IPS-20b (cell line): ENCODE measurements around the gene ADNP.
"Not testable (repeated sequence)": the region's sequence is repeated elsewhere in the genome, so short reads cannot be mapped to it uniquely, and the experiment has no call there.

ENCODE experiments used
- H3K27ac ChIP-seq: one replicate; pipeline ENCODE4 v1.5.1; 2013; ENCODE audit warnings: low read length
- H3K27me3 ChIP-seq: 2 replicates; pipeline ENCODE4 v1.6.1; 2013; ENCODE audit warnings: mild to moderate bottlenecking, low read length, inconsistent platforms; ENCODE audit not compliant: insufficient read depth
- H3K36me3 ChIP-seq: 2 replicates; pipeline ENCODE4 v1.6.1; 2013; ENCODE audit warnings: low read depth, mild to moderate bottlenecking, inconsistent platforms, low read length, moderate library complexity; ENCODE audit not compliant: insufficient read depth
- H3K4me1 ChIP-seq: 2 replicates; pipeline ENCODE4 v1.6.1; 2013; ENCODE audit warnings: mild to moderate bottlenecking, control low read depth, inconsistent platforms, low read length, moderate library complexity; ENCODE audit not compliant: insufficient read depth
- H3K4me3 ChIP-seq: 2 replicates; pipeline ENCODE4 v1.5.1; 2013; ENCODE audit warnings: mild to moderate bottlenecking, low read length, inconsistent platforms
- H3K9ac ChIP-seq: 2 replicates; pipeline ENCODE4 v1.6.1; 2013; ENCODE audit warnings: low read depth, mild to moderate bottlenecking, inconsistent platforms, low read length, moderate library complexity
- H3K9me3 ChIP-seq: 2 replicates; pipeline ENCODE4 v1.6.1; 2013; ENCODE audit warnings: mild to moderate bottlenecking, low read depth, low read length, inconsistent platforms; ENCODE audit not compliant: insufficient read depth

The ADNP gene

GRCh38 chr20:50895111-50895830, 36.0 kb downstream of the ADNP start:
- H3K36me3 ChIP-seq: peaks cover 99% of the 10 kb centered on the region
- H3K9ac ChIP-seq: no peak overlapping the region
- H3K4me1 ChIP-seq: no peaks in the 10 kb centered on the region
- H3K9me3 ChIP-seq: no peaks in the 10 kb centered on the region
- H3K27ac ChIP-seq: no peak overlapping the region
- H3K4me3 ChIP-seq: no peak overlapping the region
- H3K27me3 ChIP-seq: no peaks in the 10 kb centered on the region

GRCh38 chr20:50893620-50894019, 37.6 kb downstream of the ADNP start:
- Histone ChIP-seq H3K36me3 (peaks cover 99% of the 10 kb centered on the region), H3K27ac (no peak overlapping the region), H3K9me3 (no peaks in the 10 kb centered on the region)

DNA sequence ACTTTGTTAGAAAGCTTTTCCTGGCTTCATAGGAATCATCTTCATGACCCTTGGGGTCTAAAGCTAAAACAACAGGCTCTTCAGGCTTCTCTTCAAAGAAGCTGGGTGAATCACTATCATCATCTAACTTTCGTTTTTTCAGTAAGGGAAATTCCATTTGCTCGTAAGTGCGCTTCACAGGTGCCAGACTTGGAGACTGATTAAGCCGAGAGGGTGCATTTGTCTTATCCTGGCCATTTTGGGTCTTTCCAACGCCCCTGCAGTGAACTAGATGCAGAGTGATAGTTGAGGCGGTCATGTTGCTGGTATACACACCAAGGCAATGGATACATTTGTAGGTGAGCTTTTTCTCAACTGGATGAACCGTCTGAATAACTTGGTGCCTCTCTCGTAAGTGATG, 38.8 kb downstream of the ADNP start:
- H3K9ac ChIP-seq: no peak overlapping the region
- H3K4me1 ChIP-seq: no peaks in the 10 kb centered on the region
- no peaks in the 10 kb centered on the region for H3K27me3 ChIP-seq
- H3K36me3 ChIP-seq: peaks cover 91% of the 10 kb centered on the region
- H3K9me3 ChIP-seq: no peaks in the 10 kb centered on the region
- no peak overlapping the region for H3K4me3 ChIP-seq
- no peak overlapping the region for H3K27ac ChIP-seq

More at GRCh38 chr20:50893620-50894019, 37.6 kb downstream of the ADNP start:
- no peaks in the 10 kb centered on the region for H3K4me1 ChIP-seq
- no peak overlapping the region for H3K4me3 ChIP-seq
- H3K27me3 ChIP-seq: no peaks in the 10 kb centered on the region
- no peak overlapping the region for H3K9ac ChIP-seq

DNA sequence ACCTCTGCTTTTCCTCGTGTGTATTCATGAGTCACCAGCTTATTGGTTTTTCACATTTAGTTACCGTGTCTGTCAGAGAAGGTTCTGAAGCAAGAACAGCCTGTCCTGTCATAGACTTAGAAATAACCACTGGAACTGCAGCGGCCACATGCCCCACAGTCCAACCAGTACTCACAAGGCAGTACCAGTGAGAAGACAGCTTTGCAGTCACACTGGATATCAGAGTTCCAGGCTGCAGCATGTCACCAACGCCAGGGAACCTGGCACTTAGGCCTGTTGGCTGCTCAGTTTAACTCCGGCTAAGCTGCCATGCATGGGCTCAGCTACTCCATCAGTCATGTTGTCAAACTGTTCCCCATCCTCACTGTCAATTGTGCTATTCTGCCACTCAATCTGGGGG, 40.1 kb downstream of the ADNP start:
- no peak overlapping the region for H3K4me3 ChIP-seq
- no peaks in the 10 kb centered on the region for H3K4me1 ChIP-seq
- H3K36me3 ChIP-seq: peaks cover 79% of the 10 kb centered on the region
- no peak overlapping the region for H3K9ac ChIP-seq
- no peak overlapping the region for H3K27ac ChIP-seq
- H3K9me3 ChIP-seq: no peaks in the 10 kb centered on the region
- H3K27me3 ChIP-seq: no peaks in the 10 kb centered on the region

GRCh38 chr20:50887576-50887975, 43.7 kb downstream of the ADNP start:
- Histone ChIP-seq H3K4me3 (no peak overlapping the region), H3K9me3 (no peaks in the 10 kb centered on the region), H3K27me3 (no peaks in the 10 kb centered on the region), H3K27ac (no peak overlapping the region), H3K4me1 (no peaks in the 10 kb centered on the region), H3K36me3 (peaks cover 44% of the 10 kb centered on the region), H3K9ac (no peak overlapping the region)

- Histone ChIP-seq H3K27ac (no peak overlapping the region), H3K27me3 (no peaks in the 10 kb centered on the region), H3K36me3 (peaks cover 31% of the 10 kb centered on the region), H3K9me3 (no peaks in the 10 kb centered on the region), H3K9ac (no peak overlapping the region), H3K4me3 (no peak overlapping the region), H3K4me1 (no peaks in the 10 kb centered on the region)
These were observed 45.0 kb downstream of the ADNP start for GRCh38 chr20:50886184-50886790.

GRCh38 chr20:50885781-50886180, 45.5 kb downstream of the ADNP start:
- no peak overlapping the region for H3K27ac ChIP-seq
- H3K4me1 ChIP-seq: no peaks in the 10 kb centered on the region

GRCh38 chr20:50885068-50885467, 46.2 kb downstream of the ADNP start:
- no peaks in the 10 kb centered on the region for H3K4me1 ChIP-seq
- no peaks in the 10 kb centered on the region for H3K27me3 ChIP-seq
- H3K36me3 ChIP-seq: peaks cover 19% of the 10 kb centered on the region
- H3K9me3 ChIP-seq: no peaks in the 10 kb centered on the region
- no peak overlapping the region for H3K9ac ChIP-seq
- no peak overlapping the region for H3K27ac ChIP-seq
- no peak overlapping the region for H3K4me3 ChIP-seq

More at GRCh38 chr20:50885781-50886180, 45.5 kb downstream of the ADNP start:
- Histone ChIP-seq H3K27me3 (no peaks in the 10 kb centered on the region), H3K9me3 (no peaks in the 10 kb centered on the region), H3K36me3 (peaks cover 26% of the 10 kb centered on the region), H3K9ac (no peak overlapping the region), H3K4me3 (no peak overlapping the region)

DNA sequence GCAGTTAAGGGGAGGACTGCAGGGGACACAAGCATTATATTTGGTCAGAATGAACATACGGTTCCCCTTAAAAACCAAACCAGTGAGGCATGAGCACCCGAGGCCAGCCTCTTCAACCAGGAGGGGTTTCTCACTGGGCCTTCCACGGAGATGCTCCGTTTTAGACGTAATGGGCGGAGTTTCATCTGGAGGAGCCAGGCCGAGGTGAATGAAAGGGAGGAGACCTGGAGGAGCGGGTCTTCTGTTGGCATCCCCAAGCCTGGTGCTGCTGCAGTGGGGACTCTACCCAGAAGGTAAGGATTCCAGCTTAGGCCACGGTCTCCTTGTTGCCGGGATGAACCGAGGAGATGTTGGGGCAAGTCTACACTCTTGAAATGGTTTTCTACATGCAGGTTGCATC, 47.4 kb downstream of the ADNP start:
- H3K4me3 ChIP-seq: no peak overlapping the region
- H3K27me3 ChIP-seq: no peaks in the 10 kb centered on the region
- peaks cover 7% of the 10 kb centered on the region for H3K36me3 ChIP-seq
- no peak overlapping the region for H3K9ac ChIP-seq
- H3K4me1 ChIP-seq: no peaks in the 10 kb centered on the region
- H3K9me3 ChIP-seq: no peaks in the 10 kb centered on the region
- H3K27ac ChIP-seq: no peak overlapping the region

DNA sequence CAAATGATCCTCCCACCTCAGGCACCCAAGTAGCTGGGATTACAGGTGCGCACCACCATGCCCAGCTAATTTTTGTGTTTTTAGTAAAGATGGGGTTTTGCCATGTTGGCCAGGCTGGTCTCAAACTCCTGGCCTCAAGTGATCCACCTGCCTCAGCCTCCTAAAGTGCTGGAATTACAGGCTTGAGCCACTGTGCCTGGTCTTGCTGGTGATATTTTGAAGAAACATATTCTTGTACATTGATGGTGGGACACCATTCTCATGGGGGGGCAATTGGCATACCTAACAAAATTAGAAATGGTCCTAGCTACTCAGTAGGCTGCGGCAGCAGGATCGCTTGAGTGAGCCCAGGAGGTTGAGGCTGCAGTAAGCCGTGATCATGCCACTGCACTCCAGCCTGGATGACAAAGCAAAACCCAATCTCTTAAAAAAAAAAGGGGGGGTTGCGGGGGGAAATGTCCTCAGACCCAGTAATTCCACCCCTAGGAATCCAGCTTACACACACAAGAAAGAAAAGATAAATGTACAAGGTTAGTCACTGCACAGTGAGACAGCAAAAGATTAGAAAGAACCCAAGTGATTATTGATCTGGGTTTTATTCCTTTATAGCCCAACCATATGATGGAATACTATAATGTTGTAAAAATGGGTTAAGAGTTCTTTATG, 49.3 kb downstream of the ADNP start:
- H3K4me1 ChIP-seq, H3K27ac ChIP-seq, H3K36me3 ChIP-seq, H3K4me3 ChIP-seq, H3K9ac ChIP-seq, H3K27me3 ChIP-seq, H3K9me3 ChIP-seq: not testable (repeated sequence)

GRCh38 chr20:50879649-50880550, 51.3 kb downstream of the ADNP start:
- Histone ChIP-seq H3K9ac (no peak overlapping the region), H3K4me3 (no peak overlapping the region), H3K36me3 (no peaks in the 10 kb centered on the region), H3K4me1 (peaks cover 8% of the 10 kb centered on the region), H3K9me3 (no peaks in the 10 kb centered on the region), H3K27me3 (no peaks in the 10 kb centered on the region), H3K27ac (no peak overlapping the region)
